Mesodermal cell (in vitro differentiated cells): ENCODE results near the gene SLCO2A1.

ENCODE experiments used
- H3K27ac ChIP-seq: 2 replicates; pipeline ENCODE4 v1.7.0; 2013; ENCODE audit warnings: mild to moderate bottlenecking, low read depth, low read length, moderate library complexity; ENCODE audit not compliant: severe bottlenecking
- H3K36me3 ChIP-seq: 2 replicates; pipeline ENCODE4 v1.7.1; 2013; ENCODE audit warnings: mild to moderate bottlenecking, low read length, moderate library complexity; ENCODE audit not compliant: control insufficient read depth, insufficient read depth
- H3K4me1 ChIP-seq: one replicate; pipeline ENCODE4 v1.7.1; 2013; ENCODE audit warnings: mild to moderate bottlenecking, low read length; ENCODE audit not compliant: insufficient read depth, control insufficient read depth, poor library complexity, severe bottlenecking
- H3K4me3 ChIP-seq: 2 replicates; pipeline ENCODE4 v1.7.0; 2013; ENCODE audit warnings: low read length, control low read depth, mild to moderate bottlenecking; ENCODE audit not compliant: insufficient read depth, poor library complexity, severe bottlenecking; ENCODE audit errors: extremely low read depth
- H3K9me3 ChIP-seq: 2 replicates; pipeline ENCODE4 v1.7.1; 2013; ENCODE audit warnings: mild to moderate bottlenecking, low read length, moderate library complexity; ENCODE audit not compliant: control insufficient read depth
- WGBS, 2 experiments: methylation state at CpG; one replicate each; pipeline ENCODE4 v1.1.5; 2013; ENCODE audit warnings: missing lambda C conversion rate in 2 of 2; ENCODE audit not compliant: insufficient coverage in 2 of 2; 5-methylcytosine and 5-hydroxymethylcytosine counted together

Gene SLCO2A1

GRCh38 chr3:133980035-133980434 lies 49.7 kb downstream of the SLCO2A1 start:
- H3K4me1 ChIP-seq: no peaks in the 10 kb centered on the region
- no peak overlapping the region for H3K4me3 ChIP-seq
- WGBS, 2 experiments: 88 to 91% methylated on average over 1 to 2 of the region's 2 CpGs
- H3K9me3 ChIP-seq: no peaks in the 10 kb centered on the region
- H3K36me3 ChIP-seq: no peaks in the 10 kb centered on the region
- no peak overlapping the region for H3K27ac ChIP-seq

GRCh38 chr3:133979553-133979952 lies 50.2 kb downstream of the SLCO2A1 start:
- Histone ChIP-seq H3K36me3 (no peaks in the 10 kb centered on the region), H3K4me1 (no peaks in the 10 kb centered on the region), H3K4me3 (no peak overlapping the region), H3K9me3 (no peaks in the 10 kb centered on the region), H3K27ac (no peak overlapping the region)
- whole genome bisulfite sequencing, 2 experiments: 72 to 85% methylated on average over 7 of the region's 7 CpGs

GRCh38 chr3:133977568-133977967 lies 52.2 kb downstream of the SLCO2A1 start:
- Histone ChIP-seq H3K36me3 (no peaks in the 10 kb centered on the region), H3K27ac (no peak overlapping the region)
- WGBS, 2 experiments: 85 to 93% methylated on average over 4 of the region's 4 CpGs

GRCh38 chr3:133973249-133973980 lies 56.3 kb downstream of the SLCO2A1 start:
- H3K4me3 ChIP-seq: no peak overlapping the region
- no peaks in the 10 kb centered on the region for H3K36me3 ChIP-seq
- H3K27ac ChIP-seq: no peak overlapping the region
- 94 to 97% methylated on average over 7 of the region's 8 CpGs for WGBS, 2 experiments
- peaks cover 4% of the 10 kb centered on the region for H3K9me3 ChIP-seq
- peaks cover 1% of the 10 kb centered on the region for H3K4me1 ChIP-seq

More at GRCh38 chr3:133977568-133977967, 52.2 kb downstream of the SLCO2A1 start:
- no peaks in the 10 kb centered on the region for H3K9me3 ChIP-seq
- no peaks in the 10 kb centered on the region for H3K4me1 ChIP-seq
- no peak overlapping the region for H3K4me3 ChIP-seq

GRCh38 chr3:133972156-133972555 lies 57.6 kb downstream of the SLCO2A1 start:
- no peak overlapping the region for H3K4me3 ChIP-seq
- H3K36me3 ChIP-seq: no peaks in the 10 kb centered on the region
- no peak overlapping the region for H3K27ac ChIP-seq
- H3K4me1 ChIP-seq: peaks cover 6% of the 10 kb centered on the region
- WGBS, 2 experiments: no CpG with 5 or more reads among the region's 1 CpG
- H3K9me3 ChIP-seq: peaks cover 4% of the 10 kb centered on the region

- H3K4me3 ChIP-seq: no peak overlapping the region
- peaks cover 6% of the 10 kb centered on the region for H3K4me1 ChIP-seq
- WGBS, 2 experiments: 82 to 86% methylated on average over 5 to 6 of the region's 6 CpGs
- no peak overlapping the region for H3K27ac ChIP-seq
- no peaks in the 10 kb centered on the region for H3K36me3 ChIP-seq
- H3K9me3 ChIP-seq: peaks cover 4% of the 10 kb centered on the region
These were observed 58.8 kb downstream of the SLCO2A1 start for GRCh38 chr3:133970916-133971315.

GRCh38 chr3:133970339-133970738 lies 59.4 kb downstream of the SLCO2A1 start:
- 87 to 100% methylated on average over 3 of the region's 5 CpGs for WGBS, 2 experiments
- H3K9me3 ChIP-seq: peaks cover 4% of the 10 kb centered on the region
- H3K4me3 ChIP-seq: no peak overlapping the region
- H3K4me1 ChIP-seq: peaks cover 6% of the 10 kb centered on the region
- H3K36me3 ChIP-seq: no peaks in the 10 kb centered on the region
- H3K27ac ChIP-seq: no peak overlapping the region

- Histone ChIP-seq H3K27ac (no peak overlapping the region), H3K36me3 (no peaks in the 10 kb centered on the region), H3K4me1 (peaks cover 6% of the 10 kb centered on the region), H3K4me3 (no peak overlapping the region), H3K9me3 (peaks cover 4% of the 10 kb centered on the region)
- 85 to 88% methylated on average over 11 to 12 of the region's 15 CpGs for WGBS, 2 experiments
These were observed 61.5 kb downstream of the SLCO2A1 start for GRCh38 chr3:133967992-133968892.

GRCh38 chr3:133966954-133967353 lies 62.8 kb downstream of the SLCO2A1 start:
- no peaks in the 10 kb centered on the region for H3K9me3 ChIP-seq
- H3K27ac ChIP-seq: no peak overlapping the region
- no peaks in the 10 kb centered on the region for H3K36me3 ChIP-seq
- 88 to 89% methylated on average over 2 to 4 of the region's 4 CpGs for WGBS, 2 experiments
- H3K4me3 ChIP-seq: no peak overlapping the region
- H3K4me1 ChIP-seq: peaks cover 8% of the 10 kb centered on the region

- H3K36me3 ChIP-seq: no peaks in the 10 kb centered on the region
- no peak overlapping the region for H3K4me3 ChIP-seq
- H3K4me1 ChIP-seq: peaks cover 8% of the 10 kb centered on the region
- WGBS, 2 experiments: 86 to 89% methylated on average over 3 of the region's 4 CpGs
- no peak overlapping the region for H3K27ac ChIP-seq
- H3K9me3 ChIP-seq: no peaks in the 10 kb centered on the region
These were observed 63.8 kb downstream of the SLCO2A1 start for GRCh38 chr3:133965906-133966305.
